HL-60 (cell line): ENCODE results near the gene PAGR1.

Source experiments
- DNase-seq, 2 experiments: peaks; one replicate each; pipeline ENCODE4 v3.0.0-alpha.2; 2010 to 2020; ENCODE audit warnings: low read depth in 1 of 2, low spot score in 1 of 2
- H3K27ac ChIP-seq: fragments of 250-450 bp; sonication (Bioruptor Pico); replicated peaks from 2 replicates; pipeline ENCODE4 v1.5.1; 2020; ENCODE audit warnings: mild to moderate bottlenecking, moderate library complexity
- H3K27me3 ChIP-seq: fragments of 250-450 bp; sonication (Bioruptor Pico); 2 replicates; pipeline ENCODE4 v1.5.1; 2021; ENCODE audit warnings: mild to moderate bottlenecking, moderate library complexity; ENCODE audit not compliant: insufficient read depth, poor library complexity, severe bottlenecking
- H3K4me3 ChIP-seq: replicated peaks from 2 replicates; pipeline ENCODE4 v1.5.1; 2011; ENCODE audit warnings: mild to moderate bottlenecking, control low read depth, low read length; ENCODE audit not compliant: insufficient read depth
- CTCF ChIP-seq: IDR thresholded peaks from one replicate; pipeline ENCODE4 v1.5.1; 2011; ENCODE audit warnings: low read length, control low read depth, inconsistent platforms; ENCODE audit not compliant: insufficient read depth
- GABPA ChIP-seq: IDR thresholded peaks from 2 replicates; pipeline ENCODE4 v1.6.1; 2012; ENCODE audit warnings: low read depth
- POLR2AphosphoS5 ChIP-seq: IDR thresholded peaks from 2 replicates; pipeline ENCODE4 v1.6.1; 2012; ENCODE audit warnings: low read depth
- REST ChIP-seq: IDR thresholded peaks from 2 replicates; pipeline ENCODE4 v1.6.1; 2012; ENCODE audit warnings: low read depth; ENCODE audit not compliant: insufficient replicate concordance
- SPI1 ChIP-seq: IDR thresholded peaks from 2 replicates; pipeline ENCODE4 v1.6.1; 2012; ENCODE audit warnings: low read depth, mild to moderate bottlenecking, borderline replicate concordance

Gene PAGR1

GRCh38 chr16:29806641-29807425 is 9.1 kb upstream of the PAGR1 start:
- peak; percentile 69 to 79 for DNase-seq
- H3K27ac ChIP-seq, result peak overlapping the region; percentile 96
- H3K27me3 ChIP-seq, result no peaks in the 10 kb centered on the region
- peak overlapping the region; percentile 56 for H3K4me3 ChIP-seq
- no peak for TF ChIP-seq GABPA
- peak; percentile 72; the same call in 1 of the 2 replicates for TF ChIP-seq POLR2AphosphoS5
- no peak for TF ChIP-seq SPI1
- no peak for TF ChIP-seq REST

GRCh38 chr16:29807426-29808218 is 8.3 kb upstream of the PAGR1 start:
- peak overlapping the region; percentile 56 for H3K4me3 ChIP-seq
- H3K27ac ChIP-seq, result peak overlapping the region; percentile 90
- DNase-seq, result peak; percentile 81 to 95
- H3K27me3 ChIP-seq, result no peaks in the 10 kb centered on the region
- peak; percentile 94 for TF ChIP-seq POLR2AphosphoS5
- no peak for TF ChIP-seq CTCF
- peak; percentile 47; the same call in 1 of the 2 replicates for TF ChIP-seq SPI1
- no peak for TF ChIP-seq REST
- no peak for TF ChIP-seq GABPA

GRCh38 chr16:29808219-29808900 is 7.6 kb upstream of the PAGR1 start:
- DNase-seq, result peak; percentile 53 to 63
- H3K27me3 ChIP-seq, result no peaks in the 10 kb centered on the region
- H3K4me3 ChIP-seq, result peak overlapping the region; percentile 56
- peak overlapping the region; percentile 90 for H3K27ac ChIP-seq
- no peak for TF ChIP-seq GABPA
- TF ChIP-seq POLR2AphosphoS5, result peak; percentile 44; the same call in 1 of the 2 replicates

- H3K27me3 ChIP-seq, result no peaks in the 10 kb centered on the region
- TF ChIP-seq SPI1 (no peak), POLR2AphosphoS5 (no peak; the same call in 1 of the 2 replicates), GABPA (no peak), CTCF (no peak), REST (no peak)
- peak overlapping the region; percentile 56 for H3K4me3 ChIP-seq
- peak in 1 of 2 experiments; percentile 24 for DNase-seq
- peak overlapping the region; percentile 90 for H3K27ac ChIP-seq
Observed at GRCh38 chr16:29809031-29809747, 6.8 kb upstream of the PAGR1 start.
